Smooth muscle cell (in vitro differentiated cells): ENCODE results near the gene CBR4. TPM values are rescaled to one million over a fixed set of nuclear protein-coding genes. Genes with fewer than 3 reads are reported as not detected.

Source experiments
- DNase-seq: peaks from one replicate; lab custom pipeline; 2025; ENCODE audit not compliant: unreplicated experiment; lab: John Stamatoyannopoulos, UW
- H2AFZ ChIP-seq: fragments of 200-600 bp; sonication (generic); 2 replicates; pipeline ENCODE4 v1.6.0; 2016; ENCODE audit warnings: antibody characterized with exemption, low read depth, mild to moderate bottlenecking
- H3F3A ChIP-seq: fragments of 200-600 bp; sonication (generic); 2 replicates; pipeline ENCODE4 v1.6.0; 2017; ENCODE audit warnings: antibody characterized with exemption, low read depth
- H3K27ac ChIP-seq: fragments of 200-600 bp; sonication (generic); 2 replicates; pipeline ENCODE4 v1.5.1; 2016; ENCODE audit warnings: low read depth, mild to moderate bottlenecking
- H3K27me3 ChIP-seq: fragments of 200-600 bp; sonication (generic); 2 replicates; pipeline ENCODE4 v1.6.1; 2016; ENCODE audit warnings: low read depth, mild to moderate bottlenecking
- H3K36me3 ChIP-seq: fragments of 200-600 bp; sonication (generic); 2 replicates; pipeline ENCODE4 v1.5.1; 2016; ENCODE audit warnings: low read depth
- H3K4me1 ChIP-seq: fragments of 200-600 bp; sonication (generic); 2 replicates; pipeline ENCODE4 v1.5.1; 2016; ENCODE audit warnings: low read depth
- H3K4me2 ChIP-seq: fragments of 200-600 bp; sonication (generic); 2 replicates; pipeline ENCODE4 v1.6.0; 2016; ENCODE audit warnings: mild to moderate bottlenecking
- H3K4me3 ChIP-seq: fragments of 200-600 bp; sonication (generic); 2 replicates; pipeline ENCODE4 v1.5.1; 2016; ENCODE audit warnings: mild to moderate bottlenecking
- H3K79me2 ChIP-seq: fragments of 200-600 bp; sonication (generic); 2 replicates; pipeline ENCODE4 v1.6.0; 2016; ENCODE audit warnings: low read depth, mild to moderate bottlenecking
- H3K9ac ChIP-seq: fragments of 200-600 bp; sonication (generic); 2 replicates; pipeline ENCODE4 v1.6.0; 2016; ENCODE audit warnings: low read depth
- H3K9me3 ChIP-seq: fragments of 200-600 bp; sonication (generic); replicated peaks from 2 replicates; pipeline ENCODE4 v1.5.1; 2016; ENCODE audit warnings: low read depth
- H4K20me1 ChIP-seq: fragments of 200-600 bp; sonication (generic); 2 replicates; pipeline ENCODE4 v1.6.0; 2016; ENCODE audit warnings: low read depth
- WGBS: methylation state at CpG from one replicate; pipeline ENCODE4 v1.1.7; 2016; ENCODE audit warnings: low lambda C conversion rate; 5-methylcytosine and 5-hydroxymethylcytosine counted together
- polyA plus RNA-seq: library from polyadenylated mRNA; unstranded; fragments of >200 nt; fragmentation: Nextera tagmentation; extraction: Ambion mirVana; gene quantifications from 2 replicates; pipeline ENCODE4 v1.2.1, GENCODE V29; 2016
- total RNA-seq: library from RNA; depleted of rRNA; stranded (reverse); fragments of >200 nt; gene quantifications from 2 replicates; pipeline ENCODE4 v1.2.3, GENCODE V29; 2014
- TF ChIP-seq, protein P1 (sequence below): fragments of 200-600 bp; sonication (generic); IDR thresholded peaks from 2 replicates; pipeline ENCODE4 v1.5.1; 2017; ENCODE audit warnings: borderline replicate concordance, mild to moderate bottlenecking, antibody characterized with exemption; ENCODE audit not compliant: insufficient read depth, poor library complexity, severe bottlenecking

The CBR4 gene
- total and polyA plus RNA-seq, 2 experiments from 2014 or later = 7.6 to 14.5 TPM

DNA sequence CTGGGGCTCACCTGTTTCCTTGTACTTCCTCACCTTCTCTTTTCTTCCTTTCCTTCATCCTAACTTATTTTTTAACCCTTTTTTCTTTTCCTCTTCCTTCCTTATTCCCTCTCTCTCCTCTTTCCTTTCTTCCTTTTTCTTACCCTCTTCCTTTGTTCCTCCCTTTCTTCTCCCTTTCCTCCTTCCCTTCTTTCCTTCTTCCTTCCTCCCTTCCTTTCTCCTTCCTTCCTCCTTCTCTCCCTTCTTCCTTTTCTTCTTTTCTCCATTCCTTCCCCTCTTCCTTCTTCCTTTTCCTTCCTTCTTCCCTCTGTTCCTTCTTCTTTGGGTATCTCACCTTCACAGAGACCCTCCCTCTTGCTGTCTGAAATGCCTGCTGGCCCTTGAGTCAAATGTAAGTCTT, 22.1 kb upstream of the CBR4 start:
- Histone ChIP-seq H3K27me3 (no peaks in the 10 kb centered on the region), H3K36me3 (no peaks in the 10 kb centered on the region), H3K9ac (no peak overlapping the region), H3K4me3 (no peak overlapping the region), H4K20me1 (no peaks in the 10 kb centered on the region), H2AFZ (no peak overlapping the region), H3K4me2 (no peak overlapping the region), H3F3A (no peaks in the 10 kb centered on the region), H3K9me3 (no peaks in the 10 kb centered on the region), H3K27ac (no peak overlapping the region), H3K4me1 (no peaks in the 10 kb centered on the region), H3K79me2 (no peaks in the 10 kb centered on the region)
- TF ChIP-seq, protein P1, sequence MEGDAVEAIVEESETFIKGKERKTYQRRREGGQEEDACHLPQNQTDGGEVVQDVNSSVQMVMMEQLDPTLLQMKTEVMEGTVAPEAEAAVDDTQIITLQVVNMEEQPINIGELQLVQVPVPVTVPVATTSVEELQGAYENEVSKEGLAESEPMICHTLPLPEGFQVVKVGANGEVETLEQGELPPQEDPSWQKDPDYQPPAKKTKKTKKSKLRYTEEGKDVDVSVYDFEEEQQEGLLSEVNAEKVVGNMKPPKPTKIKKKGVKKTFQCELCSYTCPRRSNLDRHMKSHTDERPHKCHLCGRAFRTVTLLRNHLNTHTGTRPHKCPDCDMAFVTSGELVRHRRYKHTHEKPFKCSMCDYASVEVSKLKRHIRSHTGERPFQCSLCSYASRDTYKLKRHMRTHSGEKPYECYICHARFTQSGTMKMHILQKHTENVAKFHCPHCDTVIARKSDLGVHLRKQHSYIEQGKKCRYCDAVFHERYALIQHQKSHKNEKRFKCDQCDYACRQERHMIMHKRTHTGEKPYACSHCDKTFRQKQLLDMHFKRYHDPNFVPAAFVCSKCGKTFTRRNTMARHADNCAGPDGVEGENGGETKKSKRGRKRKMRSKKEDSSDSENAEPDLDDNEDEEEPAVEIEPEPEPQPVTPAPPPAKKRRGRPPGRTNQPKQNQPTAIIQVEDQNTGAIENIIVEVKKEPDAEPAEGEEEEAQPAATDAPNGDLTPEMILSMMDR = no peak
- DNase-seq = no peak

DNA sequence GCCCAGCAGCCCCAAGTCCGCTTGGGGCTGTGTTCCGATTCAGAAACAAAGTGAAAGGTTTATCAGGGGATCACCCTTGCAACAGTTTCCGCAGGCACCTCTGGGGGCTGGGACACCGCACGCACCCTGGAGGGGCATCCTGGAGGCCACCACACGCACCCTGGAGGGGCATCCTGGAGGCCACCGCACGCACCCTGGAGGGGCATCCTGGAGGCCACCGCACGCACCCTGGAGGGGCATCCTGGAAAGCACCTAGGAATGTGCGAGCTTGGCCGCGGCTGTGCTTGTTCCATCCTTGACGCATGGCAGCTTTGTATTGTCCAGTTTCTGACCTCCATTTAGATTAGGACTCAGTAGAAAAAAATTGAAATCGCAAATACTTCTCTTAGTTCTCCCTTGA, 21.3 kb upstream of the CBR4 start:
- Histone ChIP-seq H3K4me2 (no peak overlapping the region), H3K9ac (no peak overlapping the region), H3K27me3 (no peaks in the 10 kb centered on the region), H3F3A (no peaks in the 10 kb centered on the region), H3K79me2 (no peaks in the 10 kb centered on the region), H3K4me1 (no peaks in the 10 kb centered on the region), H3K9me3 (no peaks in the 10 kb centered on the region), H2AFZ (no peak overlapping the region), H3K27ac (no peak overlapping the region), H4K20me1 (no peaks in the 10 kb centered on the region), H3K36me3 (no peaks in the 10 kb centered on the region), H3K4me3 (no peak overlapping the region)
- TF ChIP-seq, protein P1 = no peak
- no peak for DNase-seq
- 89% methylated on average over 15 of the region's 15 CpGs for WGBS

DNA sequence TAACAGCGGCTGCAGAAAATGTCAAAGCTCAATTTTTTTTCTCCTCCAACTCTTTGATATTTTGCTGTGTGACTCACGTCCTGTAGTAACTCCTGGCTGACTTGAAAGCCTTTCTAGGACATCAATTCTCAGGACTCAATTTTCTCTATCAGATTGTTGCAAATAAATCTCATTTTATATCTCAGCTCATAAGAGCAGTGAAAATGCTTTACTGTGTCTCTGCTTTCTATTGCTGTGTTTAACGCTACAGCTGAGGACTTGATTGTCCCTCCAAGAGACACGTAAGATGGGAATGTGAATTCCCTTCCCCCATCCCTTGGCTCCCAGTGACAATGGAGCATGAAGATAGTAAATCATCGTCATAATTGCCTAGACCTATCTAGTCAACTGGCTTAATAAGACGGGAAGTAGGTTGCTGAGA, 20.5 kb upstream of the CBR4 start:
- TF ChIP-seq, protein P1 = no peak
- Histone ChIP-seq H3K9ac (no peak overlapping the region), H3K36me3 (no peaks in the 10 kb centered on the region), H3F3A (no peaks in the 10 kb centered on the region), H3K27ac (no peak overlapping the region), H3K27me3 (no peaks in the 10 kb centered on the region), H3K4me2 (peak overlapping the region; percentile 60), H3K4me1 (no peaks in the 10 kb centered on the region), H3K4me3 (no peak overlapping the region), H3K9me3 (no peaks in the 10 kb centered on the region), H3K79me2 (no peaks in the 10 kb centered on the region), H4K20me1 (no peaks in the 10 kb centered on the region), H2AFZ (peak overlapping the region; percentile 35)
- 41% methylated on average over 6 of the region's 6 CpGs for WGBS
- DNase-seq = no peak

DNA sequence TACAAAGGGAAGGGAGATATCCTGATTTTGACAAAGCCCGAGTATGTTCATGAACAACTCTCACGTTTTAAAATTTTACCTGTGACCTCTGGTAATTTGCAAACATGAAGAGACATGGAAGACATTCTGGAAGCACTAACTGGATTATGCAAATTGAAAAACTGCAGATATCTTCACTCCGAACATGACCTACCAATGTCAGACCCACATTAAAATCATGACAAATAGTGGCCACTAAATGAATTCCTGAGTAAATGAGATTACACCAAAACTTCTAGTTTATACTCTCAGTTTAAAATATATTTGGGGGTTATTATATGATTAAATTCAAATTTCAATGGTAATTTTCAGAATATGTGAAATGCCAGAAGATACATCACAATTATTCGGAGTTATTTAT, 19.9 kb upstream of the CBR4 start:
- H3F3A ChIP-seq = no peaks in the 10 kb centered on the region
- H3K4me2 ChIP-seq = no peak overlapping the region
- no peaks in the 10 kb centered on the region for H4K20me1 ChIP-seq
- H3K9me3 ChIP-seq = no peaks in the 10 kb centered on the region
- WGBS = 83% methylated on average over 4 of the region's 4 CpGs
- TF ChIP-seq, protein P1 = no peak
- H2AFZ ChIP-seq = no peak overlapping the region
- no peaks in the 10 kb centered on the region for H3K27me3 ChIP-seq
- H3K36me3 ChIP-seq = no peaks in the 10 kb centered on the region
- H3K4me1 ChIP-seq = no peaks in the 10 kb centered on the region
- no peaks in the 10 kb centered on the region for H3K79me2 ChIP-seq
- no peak overlapping the region for H3K4me3 ChIP-seq
- no peak overlapping the region for H3K27ac ChIP-seq
- H3K9ac ChIP-seq = no peak overlapping the region
- no peak for DNase-seq
